Amygdala (tissue), 56 donors: ENCODE data around the gene AMER3.

Source experiments
- DNase-seq, 56 donors: peaks; one replicate each; lab custom pipeline; 2025; lab: John Stamatoyannopoulos, UW

AMER3 gene

DNA sequence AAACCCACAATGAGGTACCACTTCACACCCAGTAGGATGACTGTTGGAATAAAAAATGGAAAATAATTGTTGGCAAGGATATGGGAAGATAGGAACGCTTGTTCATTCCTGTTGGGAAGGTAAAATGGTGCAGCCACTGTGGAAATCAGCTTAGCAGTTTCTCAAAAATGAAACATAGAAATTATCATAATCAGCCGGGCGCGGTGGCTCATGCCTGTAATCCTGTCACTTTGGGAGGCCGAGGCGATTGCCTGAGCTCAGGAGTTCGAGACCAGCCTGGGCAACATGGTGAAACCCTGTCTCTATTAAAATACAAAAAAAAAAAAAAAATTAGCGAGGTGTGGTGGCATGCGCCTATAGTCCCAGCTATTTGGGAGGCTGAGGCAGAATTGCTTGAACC, 23.4 kb downstream of the AMER3 start:
- DNase-seq, result no peak

GRCh38 chr2:130785466-130786055, 30.2 kb downstream of the AMER3 start:
- no peak for DNase-seq

DNA sequence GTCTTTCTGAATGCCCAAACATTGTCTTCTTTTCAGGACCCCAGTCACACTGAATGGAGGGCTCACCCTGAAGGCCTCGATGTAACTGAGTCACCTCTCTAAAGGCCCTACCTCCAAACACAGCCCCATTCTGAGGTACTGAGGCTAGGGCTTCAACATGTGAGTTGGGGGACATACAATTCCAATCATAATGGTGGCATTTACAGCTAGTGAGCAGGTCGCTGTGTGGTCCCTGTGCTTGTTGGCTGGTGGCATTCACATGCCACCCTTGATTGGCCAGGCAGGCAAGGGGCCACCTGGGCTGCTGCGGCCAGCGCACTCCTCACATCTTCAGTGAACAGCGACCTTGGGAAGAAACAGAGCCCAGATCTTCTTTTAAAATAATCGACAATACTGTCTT, 30.7 kb downstream of the AMER3 start:
- DNase-seq, result no peak

GRCh38 chr2:130787841-130788240, 32.5 kb downstream of the AMER3 start:
- no peak for DNase-seq

- no peak for DNase-seq
Measured at GRCh38 chr2:130790312-130790711, 35.0 kb downstream of the AMER3 start.

GRCh38 chr2:130790804-130791616, 35.7 kb downstream of the AMER3 start:
- peak in 4 of 56 donors; percentile 23 to 30 (median 27) for DNase-seq

DNA sequence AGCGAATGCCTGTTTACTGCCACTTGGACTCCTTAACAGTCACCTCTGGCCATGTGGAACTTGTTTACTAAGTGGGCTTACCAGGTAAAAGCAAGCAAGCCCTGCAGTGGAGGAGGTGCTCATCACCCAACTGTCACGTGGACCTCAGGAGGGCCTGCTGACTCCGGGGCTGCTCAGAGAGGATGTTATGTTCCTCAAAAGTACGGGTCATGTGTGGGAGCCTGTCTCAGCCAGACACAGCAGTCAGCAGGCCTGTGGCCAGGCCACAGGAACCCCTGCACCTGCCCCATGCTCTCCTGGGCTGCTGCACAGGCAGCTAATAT, 36.2 kb downstream of the AMER3 start:
- DNase-seq, result peak in 1 of 56 donors; percentile 22

GRCh38 chr2:130795431-130795830, 40.1 kb downstream of the AMER3 start:
- no peak for DNase-seq

DNA sequence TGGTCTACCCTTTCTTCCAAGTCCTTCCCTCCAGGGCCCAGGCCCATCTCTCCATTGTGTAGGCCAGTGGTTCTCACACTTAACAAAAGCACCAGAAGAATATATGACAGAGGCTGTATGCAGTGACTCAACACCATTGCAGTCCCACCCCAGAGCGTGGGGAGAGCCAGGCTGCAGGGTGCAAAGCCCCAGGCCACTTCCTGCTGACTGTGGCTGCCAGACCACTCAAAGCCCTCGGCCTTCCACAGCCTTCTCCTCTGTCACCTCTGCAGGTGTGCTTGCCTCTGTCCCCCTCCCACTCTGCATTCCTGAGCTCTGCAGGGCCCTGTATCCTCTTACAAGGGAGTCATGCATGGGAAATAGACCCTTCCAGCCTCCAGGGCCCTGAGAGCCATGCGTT, 41.0 kb downstream of the AMER3 start:
- DNase-seq, result no peak

- peak; percentile 39 to 97 (median 82) for DNase-seq
Measured at GRCh38 chr2:130797493-130798435, 42.4 kb downstream of the AMER3 start.

GRCh38 chr2:130798472-130799218, 43.3 kb downstream of the AMER3 start:
- DNase-seq, result peak in 27 of 56 donors; percentile 11 to 74 (median 41)

GRCh38 chr2:130799295-130799694, 44.0 kb downstream of the AMER3 start:
- no peak for DNase-seq

- no peak for DNase-seq
Measured at GRCh38 chr2:130805613-130806012, 50.3 kb downstream of the AMER3 start.

DNA sequence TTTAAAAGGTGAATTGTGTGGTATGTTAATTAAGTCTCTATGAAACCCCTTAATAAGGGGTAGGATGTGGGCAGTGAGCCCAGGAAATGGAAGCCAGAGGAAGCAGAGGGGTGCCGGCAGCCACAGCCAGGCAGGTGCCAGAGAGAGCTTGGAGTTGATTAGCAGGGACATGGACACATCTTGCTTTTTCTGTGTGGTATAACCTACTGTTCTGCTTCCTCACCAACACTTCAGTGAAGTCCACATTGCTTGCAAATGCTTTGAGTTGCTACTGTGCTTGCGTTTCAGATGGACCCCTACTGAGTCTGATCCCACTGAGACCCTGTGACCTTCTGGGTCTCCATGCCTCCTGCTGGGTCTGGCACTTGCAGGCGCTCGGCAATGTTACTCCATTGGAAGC, 51.0 kb downstream of the AMER3 start:
- no peak for DNase-seq

DNA sequence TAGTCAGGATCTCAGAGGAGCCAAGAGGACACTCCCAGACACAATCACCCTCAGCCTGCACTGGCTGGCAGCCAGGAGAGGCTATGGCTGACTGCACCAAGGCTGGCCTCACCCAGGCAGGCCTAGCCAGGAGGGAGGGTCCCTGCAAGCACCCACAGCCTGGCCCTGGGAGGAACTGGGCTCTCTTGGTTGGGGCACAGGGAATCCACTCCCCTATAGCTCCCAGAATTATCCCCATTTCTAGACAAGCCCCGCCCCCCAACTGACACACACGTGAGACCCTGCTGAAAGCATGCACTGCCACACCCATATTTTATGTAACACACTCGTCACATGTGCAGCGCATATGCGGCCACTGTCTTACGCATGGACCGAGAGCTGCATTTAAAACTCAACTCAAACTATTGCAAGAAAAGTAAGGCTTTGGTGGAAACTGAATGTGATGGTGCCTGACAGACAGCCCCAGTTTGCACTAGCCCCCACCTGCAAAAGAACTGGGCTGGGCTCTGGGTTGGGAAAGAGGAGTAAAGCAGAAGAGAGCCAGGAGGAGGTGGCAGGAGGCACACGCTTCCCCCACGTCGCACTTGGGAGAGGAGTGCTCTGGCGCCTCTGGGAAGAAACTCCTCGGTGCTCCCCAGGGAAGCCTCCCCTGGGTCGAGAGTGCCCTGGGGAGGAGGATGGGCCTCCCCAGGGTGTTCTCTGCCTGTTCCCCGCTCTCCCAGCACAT, 52.5 kb downstream of the AMER3 start:
- DNase-seq, result no peak

- no peak for DNase-seq
Measured at GRCh38 chr2:130808482-130809268, 53.3 kb downstream of the AMER3 start.

DNA sequence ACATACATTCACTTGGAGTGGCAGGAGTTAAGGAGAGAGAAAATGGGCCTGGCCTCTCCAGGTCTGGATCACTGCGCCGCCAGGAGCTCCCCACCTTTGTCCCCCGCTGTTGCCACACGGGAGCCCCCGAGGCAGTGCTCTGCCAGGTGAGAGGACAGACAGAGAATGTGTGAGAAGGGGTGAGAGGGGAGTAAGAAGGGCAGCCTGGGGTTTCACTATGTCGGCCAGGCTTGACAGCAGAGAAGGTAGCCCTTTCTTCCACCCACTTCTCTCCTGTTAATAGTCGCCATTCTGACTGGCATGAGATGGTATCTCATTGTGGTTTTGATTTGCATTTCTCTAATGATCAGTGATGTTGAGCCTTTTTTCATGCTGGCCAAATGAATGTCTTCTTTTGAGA, 55.1 kb downstream of the AMER3 start:
- no peak for DNase-seq

DNA sequence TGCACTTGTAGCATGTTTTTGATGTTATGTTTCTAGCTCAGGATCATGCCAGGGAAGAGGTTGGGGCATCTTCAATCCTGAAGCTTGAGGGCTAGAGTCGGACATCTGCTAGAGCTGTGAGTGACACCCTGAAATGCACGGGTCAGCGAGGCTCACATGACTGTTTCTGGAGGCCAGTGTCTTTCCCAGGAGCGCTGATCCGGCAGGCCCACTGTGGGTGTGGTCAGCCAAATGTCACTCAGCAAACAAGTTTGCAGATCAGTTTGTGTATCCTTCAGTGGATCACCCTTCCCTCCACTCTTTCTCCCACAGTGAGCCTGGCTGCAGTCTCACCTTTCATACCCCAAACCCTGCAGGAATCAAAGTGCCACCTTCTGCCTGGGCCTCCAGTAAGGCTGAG, 58.4 kb downstream of the AMER3 start:
- no peak for DNase-seq
